ENCODE measurements around the gene STRADA.

DNA sequence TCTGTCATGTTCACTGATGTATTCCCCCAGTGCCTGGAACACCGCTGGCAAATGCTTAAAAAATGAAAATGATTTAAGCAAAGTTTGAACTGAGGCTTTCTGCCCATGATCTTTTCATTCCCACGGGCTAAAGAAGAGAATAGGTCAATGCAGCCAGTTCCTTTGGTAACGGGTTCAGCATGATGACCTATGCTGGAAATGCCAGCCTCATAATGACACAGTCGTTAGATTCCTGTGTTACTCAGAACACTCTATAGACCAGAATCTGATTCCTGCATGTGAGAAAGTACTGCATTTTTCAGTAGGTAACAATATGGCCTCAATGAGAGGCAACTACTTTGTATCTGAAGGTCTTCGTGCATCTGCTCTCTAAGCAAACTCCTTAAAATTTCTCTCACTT lies 22.6 kb downstream of the STRADA start:
- TF ChIP-seq, protein P1, sequence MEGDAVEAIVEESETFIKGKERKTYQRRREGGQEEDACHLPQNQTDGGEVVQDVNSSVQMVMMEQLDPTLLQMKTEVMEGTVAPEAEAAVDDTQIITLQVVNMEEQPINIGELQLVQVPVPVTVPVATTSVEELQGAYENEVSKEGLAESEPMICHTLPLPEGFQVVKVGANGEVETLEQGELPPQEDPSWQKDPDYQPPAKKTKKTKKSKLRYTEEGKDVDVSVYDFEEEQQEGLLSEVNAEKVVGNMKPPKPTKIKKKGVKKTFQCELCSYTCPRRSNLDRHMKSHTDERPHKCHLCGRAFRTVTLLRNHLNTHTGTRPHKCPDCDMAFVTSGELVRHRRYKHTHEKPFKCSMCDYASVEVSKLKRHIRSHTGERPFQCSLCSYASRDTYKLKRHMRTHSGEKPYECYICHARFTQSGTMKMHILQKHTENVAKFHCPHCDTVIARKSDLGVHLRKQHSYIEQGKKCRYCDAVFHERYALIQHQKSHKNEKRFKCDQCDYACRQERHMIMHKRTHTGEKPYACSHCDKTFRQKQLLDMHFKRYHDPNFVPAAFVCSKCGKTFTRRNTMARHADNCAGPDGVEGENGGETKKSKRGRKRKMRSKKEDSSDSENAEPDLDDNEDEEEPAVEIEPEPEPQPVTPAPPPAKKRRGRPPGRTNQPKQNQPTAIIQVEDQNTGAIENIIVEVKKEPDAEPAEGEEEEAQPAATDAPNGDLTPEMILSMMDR (IDR thresholded peaks at IDR 0.05), result no peak
- TF ChIP-seq ZFX (IDR thresholded peaks at IDR 0.05; ENCODE audit: borderline replicate concordance), result no peak
